LHCN-M2 (cell line): ENCODE measurements around the gene CBFA2T3. TPM values are rescaled to one million over a fixed set of nuclear protein-coding genes. Genes with fewer than 3 reads are reported as not detected.

Source experiments
- DNase-seq: peaks from one replicate; pipeline ENCODE4 v3.0.0-alpha.2; 2012; ENCODE audit warnings: low read depth
- total RNA-seq: library from RNA; depleted of rRNA; stranded (reverse); fragments of >200 nt; gene quantifications from 2 replicates; pipeline ENCODE4 v1.2.3, GENCODE V29; 2014

The CBFA2T3 gene
- total RNA-seq, 1 experiment from 2014 or later: not detected

DNA sequence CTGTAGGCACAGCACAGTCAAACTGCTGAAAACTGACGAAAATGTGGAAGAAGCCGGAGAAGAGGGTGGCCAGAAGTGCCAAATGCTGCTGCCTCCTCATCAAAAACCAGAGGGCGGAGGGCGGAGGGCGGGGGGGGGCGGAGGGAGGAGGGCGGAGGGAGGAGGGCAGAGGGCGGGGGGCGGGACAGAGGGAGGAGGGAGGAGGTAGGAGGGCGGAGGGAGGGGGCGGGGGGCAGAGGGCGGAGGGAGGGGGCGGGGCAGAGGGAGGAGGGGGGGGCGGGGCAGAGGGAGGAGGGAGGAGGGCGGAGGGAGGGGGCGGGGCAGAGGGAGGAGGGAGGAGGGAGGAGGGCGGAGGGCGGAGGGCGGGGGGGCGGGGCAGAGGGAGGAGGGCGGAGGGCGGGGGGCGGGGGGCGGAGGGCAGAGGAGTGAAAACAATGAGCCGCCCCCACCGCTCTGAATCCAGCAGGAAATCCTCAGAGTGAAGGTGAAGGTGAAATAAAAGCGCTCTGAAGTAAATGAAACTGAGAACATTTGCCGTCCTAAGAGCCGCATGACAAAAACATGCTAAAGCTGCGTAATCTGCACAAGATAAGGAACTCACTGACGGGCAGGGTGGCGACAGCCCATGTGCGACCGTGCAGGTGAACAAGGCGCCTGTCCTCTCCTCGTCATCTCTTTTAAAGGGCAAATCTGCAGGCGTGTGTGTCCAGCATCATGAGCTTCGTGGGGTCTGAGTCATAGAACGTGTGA lies 22.6 kb upstream of the CBFA2T3 start:
- no peak for DNase-seq

DNA sequence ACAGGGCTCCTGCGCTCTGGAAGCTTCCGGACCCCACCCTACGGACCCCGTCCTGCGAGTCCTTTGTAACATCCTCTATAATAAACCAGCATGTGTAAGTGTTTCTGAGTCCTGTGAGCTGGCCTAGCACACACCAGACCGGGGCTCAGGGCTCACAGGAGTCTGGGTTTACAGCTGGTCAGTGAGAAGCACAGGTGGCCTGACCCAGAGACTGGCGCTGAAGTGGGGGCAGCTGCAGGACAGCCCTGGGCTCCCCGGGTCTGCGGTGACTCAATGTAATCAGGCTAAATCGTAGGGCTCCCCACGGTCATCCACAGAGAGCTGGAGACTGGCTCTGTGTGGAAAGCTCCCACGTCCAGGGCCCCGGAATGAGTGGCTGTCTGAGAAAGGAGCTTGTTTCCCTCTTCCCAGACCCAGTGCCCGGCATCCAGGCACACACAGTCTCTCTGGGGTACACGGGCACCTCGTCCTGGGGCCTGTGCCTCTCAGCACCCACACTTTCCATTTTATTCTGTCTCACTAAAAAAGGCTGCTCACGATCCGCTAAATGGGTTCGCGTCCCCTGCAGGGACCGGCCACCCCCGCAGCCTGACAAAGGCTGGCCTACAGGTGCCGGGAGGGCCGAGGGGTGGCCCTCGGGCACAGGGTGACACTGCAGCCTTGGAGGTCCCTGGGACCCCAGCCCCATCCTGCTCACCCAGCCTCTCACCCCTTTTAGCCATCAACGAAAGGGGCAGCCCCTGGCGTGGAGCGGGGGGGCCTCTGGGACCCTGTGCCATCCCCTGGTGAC lies 18.9 kb upstream of the CBFA2T3 start:
- no peak for DNase-seq

DNA sequence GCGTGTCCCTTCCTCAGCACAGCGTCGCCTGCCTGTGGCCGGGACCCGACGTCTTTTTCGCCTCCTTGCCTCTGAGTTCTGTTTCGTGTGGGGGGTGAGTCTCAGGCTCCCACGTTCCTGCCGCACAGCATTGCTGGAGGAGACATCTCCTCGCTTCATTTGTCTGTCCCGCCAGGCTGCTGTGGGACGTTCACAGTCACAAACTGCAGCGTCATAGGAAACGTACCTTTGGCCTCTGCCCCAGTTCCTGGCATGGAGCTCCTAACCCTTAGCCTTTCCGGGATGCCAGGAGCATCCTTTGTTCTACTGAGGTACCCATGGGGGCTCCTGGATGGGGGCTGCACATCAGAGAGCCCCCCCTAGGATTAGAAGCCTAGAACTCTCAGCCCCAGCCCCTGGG lies 18.2 kb upstream of the CBFA2T3 start:
- DNase-seq: no peak

DNA sequence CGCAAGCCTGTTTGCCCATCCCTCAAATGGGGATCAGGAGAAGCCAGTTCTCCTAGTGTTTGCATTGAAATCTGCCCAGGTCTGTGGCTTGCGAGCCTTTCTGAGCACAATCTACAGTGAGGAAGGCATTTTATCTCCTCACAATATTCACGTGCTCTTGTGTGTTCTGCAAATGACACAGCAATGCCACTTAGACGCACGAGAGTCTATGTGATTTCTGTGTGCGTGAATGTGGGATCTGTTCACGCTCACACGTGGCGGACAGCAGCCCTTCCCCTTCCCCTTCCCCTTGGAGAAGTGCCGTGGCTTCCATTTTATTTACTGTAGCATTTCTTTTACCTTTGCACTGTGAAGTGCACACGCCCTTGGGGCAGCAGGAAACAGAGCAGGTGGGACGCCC lies 17.7 kb upstream of the CBFA2T3 start:
- DNase-seq: no peak

DNA sequence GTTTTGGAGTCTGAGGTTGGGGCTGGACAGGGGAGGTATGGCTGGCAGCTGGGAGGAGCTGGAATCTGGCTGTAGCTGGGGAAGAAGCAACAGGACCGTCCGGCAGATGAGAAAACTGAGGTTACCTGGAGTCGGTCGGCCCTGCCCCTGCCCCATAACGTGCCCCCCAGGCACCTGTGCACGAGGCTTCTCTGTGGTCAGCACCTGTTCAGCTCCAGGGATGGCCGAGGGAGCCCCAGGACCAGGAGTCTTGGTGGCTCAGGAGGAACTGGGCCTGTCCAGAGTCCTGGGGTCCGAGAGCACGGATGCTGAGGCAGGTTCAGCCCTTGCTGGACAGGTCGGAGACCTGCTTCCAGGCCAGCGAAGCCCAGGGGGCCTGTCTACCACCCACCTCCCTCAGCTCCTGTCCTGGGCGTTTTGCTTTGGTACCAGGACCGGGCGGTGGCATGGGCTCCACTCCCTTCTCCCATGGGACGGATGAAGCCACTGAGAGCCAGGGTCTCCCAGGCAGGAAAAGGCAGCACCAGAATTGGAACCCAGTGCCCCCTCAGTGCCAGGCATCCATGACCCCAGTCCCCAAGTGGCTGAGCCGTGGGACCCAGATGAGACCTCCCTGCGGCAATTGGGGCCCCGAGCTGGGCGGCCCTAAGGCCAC lies 17.1 kb upstream of the CBFA2T3 start:
- no peak for DNase-seq

DNA sequence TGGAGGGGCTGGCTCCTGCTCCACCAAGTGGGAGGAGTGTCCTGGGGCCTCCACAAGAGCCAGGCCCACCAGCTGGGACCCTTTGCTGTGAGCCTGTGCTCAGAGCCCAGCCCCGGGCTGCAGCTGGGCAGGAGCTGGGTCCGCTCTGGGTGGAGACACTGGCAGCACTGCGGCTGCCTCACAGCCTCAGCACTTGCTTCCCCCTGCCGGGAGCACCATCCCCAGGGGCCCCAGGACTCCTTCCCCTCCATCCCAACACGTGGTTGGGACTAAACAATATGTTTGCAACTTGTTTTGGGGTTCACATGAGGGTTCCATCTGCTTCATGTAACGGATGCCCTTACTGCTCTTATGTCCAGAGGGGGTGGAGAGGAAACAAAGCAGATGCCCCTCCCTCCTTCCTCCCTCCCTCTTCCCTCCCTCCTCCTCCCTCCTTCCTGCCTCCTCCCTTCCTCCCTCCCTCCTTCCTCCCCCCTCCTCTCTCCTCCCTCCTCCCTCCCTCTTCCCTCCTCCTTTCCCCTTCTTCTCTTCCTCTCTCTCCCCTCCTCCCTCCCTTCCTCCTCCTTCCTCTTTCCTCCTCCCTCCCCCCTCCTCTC lies 16.3 kb upstream of the CBFA2T3 start:
- no peak for DNase-seq

DNA sequence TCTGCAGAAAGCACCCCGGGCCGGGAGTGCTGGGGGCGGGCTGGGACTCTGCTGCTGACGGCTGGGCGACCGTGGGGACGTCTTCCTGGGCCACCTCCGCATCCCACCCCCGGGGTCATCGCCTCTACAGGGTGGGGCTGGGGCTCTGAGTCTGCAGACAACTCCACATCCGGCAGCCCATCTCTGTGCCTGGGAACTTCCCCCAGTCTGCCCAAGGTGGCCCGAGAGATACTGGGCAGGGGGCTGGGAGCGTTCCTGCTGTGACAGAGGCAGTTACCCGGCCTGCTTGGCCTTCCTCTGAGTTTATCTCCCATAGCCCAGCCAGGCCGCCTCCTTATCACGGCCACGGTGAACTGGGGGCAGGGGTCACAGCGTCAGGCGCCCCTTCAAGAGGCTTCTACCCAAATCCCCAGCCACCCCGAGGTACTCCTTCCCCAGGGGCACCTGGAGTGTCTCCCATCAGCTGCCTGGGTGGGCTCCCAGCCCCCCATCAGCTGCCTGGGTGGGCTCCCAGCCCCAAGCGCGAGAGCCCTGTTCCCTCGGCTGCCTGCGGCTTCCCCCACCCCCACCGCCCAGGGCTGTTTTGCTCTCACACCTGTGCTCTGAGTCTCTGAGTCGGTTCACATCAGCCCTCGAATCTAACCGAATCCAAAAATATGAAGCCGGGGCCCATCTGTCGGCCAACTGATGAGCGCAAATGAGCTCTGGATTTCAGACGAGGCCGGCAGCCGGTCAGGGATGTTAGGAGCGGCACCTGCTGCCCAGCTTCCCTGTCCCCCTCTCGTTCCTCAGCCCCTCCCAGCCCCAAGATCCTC lies 15.6 kb upstream of the CBFA2T3 start:
- no peak for DNase-seq

DNA sequence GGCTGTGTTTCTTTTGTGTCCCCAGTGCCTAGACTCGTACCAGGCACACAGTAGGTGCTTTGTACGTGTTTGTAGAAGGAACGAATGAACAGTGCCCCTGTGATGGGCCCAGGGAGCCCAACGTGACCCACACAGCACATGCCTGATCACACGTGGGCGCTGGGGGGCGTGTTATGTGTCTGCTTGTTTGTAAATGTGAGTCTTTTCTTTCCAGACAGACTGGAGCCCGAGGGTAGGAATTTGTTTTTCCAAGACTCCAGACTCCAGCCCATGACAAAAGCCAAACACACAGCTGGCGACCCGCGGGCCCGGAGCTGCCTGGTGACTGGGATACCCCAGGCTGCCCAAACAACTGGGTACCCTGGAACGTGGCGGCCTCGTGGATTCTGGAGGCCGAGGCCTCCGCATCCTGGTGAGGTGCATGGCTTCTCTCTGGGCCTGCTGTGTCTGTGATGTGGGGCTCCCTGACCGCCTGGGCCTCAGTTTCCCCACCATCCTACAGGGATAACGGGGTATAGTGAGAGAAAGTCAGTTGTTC lies 14.9 kb upstream of the CBFA2T3 start:
- no peak for DNase-seq

DNA sequence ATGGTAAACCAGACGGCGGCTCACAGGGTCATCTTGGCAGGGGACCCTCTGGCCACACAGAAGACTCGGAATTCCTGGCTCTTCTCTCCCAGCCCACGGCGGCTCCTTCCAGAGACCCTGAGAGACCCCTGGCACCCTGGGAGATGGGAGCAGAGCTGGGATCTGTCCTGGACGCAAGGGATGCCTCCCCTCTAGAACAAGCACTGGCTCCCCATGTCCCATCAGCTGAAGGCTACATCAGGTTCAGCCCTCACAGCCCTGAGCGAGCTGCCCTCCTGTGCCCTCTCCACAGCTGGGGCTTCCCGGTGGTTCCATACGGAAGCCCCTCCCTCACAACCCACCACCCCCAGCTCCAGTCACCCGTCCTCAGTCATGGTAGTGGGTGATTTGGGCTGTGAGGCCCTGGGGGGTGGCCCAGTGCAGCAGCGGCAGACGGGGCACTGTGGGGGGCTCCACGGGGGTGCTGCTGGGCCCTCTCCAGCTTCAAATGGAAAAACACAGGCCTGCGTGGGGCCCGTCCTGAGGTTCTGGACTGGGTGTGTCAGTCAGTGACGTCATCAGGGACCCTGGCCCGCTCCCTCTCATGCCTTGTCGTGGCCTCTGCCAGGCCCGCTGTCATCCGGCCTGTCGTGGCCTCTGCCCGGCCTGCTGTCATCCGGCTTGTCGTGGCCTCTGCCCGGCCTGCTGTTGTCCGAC lies 13.0 kb upstream of the CBFA2T3 start:
- no peak for DNase-seq

DNA sequence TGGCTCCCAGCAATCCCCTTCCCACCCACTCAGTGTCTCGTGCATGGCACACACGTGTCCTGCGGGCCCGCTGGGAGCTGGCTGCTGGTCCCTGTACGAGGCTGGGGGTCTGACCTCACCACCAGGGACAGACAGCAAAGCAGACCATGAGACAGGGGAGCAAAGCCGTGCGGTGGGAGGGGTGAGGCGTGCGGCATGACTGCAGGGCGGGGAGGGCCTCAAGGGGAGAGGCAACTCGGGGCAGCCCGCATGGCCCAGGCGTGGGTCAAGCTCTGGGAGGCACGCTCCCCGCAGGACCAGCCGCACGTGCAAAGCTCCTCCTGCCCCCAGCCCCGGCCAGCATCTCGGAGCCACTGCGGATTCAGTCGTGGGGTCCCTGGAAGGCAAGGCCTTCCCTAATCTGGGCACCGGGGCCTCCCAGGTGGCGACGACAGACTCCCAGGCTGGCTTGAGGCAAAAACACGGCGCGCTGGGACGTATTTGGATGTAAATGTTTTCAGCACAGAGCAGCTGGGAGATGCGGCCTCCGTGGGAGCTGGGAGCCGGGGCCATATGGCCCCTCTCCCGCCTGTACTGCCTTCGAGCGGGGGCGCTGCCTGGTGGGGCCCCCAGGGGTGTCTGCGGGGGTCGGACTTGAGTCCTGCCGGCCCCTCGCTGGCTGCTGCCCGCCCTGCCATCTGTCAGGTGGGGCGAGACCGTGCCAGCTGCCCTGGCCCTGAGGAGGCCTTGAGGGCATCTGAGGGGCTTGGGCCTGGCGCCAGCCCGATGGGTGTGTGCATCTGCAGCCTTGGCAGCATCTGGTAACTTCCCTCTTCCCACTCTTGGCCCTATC lies 12.2 kb upstream of the CBFA2T3 start:
- DNase-seq: no peak

DNA sequence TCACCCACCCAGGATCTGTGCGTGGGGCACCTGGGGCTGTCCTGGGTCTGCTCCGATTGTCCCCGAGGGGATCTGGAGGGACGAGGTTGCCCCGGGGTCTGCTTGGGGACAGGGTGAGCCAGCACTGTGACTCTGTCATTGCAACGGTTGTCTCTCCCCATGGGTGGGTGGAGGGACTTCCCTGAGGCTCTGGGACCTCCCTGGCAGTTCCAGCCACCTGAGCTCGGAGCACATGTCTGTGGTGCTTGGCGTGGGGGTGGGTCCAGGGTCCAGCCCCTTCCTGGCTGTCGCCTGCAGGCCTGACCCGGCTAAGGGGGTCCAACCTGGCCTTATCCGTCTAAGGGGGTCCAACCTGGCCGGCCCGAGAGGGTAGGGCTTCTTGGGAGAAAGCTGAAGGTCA lies 8.5 kb upstream of the CBFA2T3 start:
- no peak for DNase-seq

DNA sequence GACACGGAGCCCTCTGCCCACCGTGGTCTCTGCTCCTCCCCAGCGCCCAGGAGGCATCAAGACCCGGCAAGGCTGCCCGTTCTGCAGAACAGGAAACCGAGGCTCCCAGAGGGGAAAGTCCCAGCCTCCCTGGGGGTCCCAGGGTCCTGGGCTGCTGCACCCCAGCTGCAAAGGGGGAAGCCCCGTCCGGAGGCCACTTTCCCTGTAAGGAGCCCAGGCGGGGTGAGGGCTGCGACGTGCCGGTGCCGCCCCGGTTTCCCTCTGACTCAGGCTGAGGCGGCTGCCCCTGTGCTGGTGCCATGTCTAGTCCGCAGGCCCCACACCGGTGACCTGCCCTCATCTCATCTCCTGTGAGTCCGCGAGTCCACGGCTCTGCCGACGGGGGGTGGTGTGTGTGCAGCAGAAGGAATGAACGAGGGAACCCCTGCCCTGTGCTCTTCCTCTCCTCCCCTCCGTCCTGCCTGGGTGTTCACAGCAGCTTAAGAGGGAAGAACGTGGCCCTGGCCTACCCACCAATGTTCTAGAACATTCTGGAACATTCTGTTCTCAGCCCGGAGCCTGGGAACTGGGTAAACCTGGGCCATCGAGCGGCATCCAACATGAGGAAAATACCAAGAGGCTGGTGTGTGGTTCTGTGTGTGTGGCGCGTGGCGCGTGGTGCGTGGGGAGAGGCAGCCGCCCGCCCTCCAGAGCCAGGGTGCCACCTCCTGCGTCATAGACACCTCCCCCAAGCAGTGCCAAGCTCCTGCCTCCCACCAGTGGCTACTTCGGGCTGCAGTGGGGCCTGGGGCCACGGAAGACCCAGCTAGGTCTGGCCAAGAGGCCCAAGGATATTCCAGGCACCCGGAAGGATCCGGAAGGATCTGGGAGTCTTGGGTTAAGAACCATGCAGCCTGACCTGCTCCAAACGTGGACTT lies 7.0 kb upstream of the CBFA2T3 start:
- no peak for DNase-seq

DNA sequence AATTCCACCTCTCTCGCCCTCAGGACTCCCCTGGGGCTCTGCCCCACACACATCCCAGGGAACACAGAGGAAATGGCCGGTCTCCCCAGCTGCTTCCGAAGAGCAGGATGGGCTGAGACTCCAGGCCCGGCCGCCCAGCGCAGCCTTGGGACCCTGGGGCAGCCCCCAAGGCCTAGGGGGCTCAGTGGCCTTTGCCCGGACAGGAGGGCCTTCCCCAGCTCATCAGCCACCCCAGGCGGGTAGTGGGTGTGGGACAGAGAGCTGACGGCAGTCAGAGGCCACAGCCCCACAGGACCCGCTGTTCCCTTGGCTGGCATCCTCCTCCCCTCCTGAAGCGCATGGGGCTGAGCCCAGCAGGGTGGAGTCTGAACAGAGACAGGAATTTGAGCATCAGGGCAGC lies 6.2 kb upstream of the CBFA2T3 start:
- no peak for DNase-seq

DNA sequence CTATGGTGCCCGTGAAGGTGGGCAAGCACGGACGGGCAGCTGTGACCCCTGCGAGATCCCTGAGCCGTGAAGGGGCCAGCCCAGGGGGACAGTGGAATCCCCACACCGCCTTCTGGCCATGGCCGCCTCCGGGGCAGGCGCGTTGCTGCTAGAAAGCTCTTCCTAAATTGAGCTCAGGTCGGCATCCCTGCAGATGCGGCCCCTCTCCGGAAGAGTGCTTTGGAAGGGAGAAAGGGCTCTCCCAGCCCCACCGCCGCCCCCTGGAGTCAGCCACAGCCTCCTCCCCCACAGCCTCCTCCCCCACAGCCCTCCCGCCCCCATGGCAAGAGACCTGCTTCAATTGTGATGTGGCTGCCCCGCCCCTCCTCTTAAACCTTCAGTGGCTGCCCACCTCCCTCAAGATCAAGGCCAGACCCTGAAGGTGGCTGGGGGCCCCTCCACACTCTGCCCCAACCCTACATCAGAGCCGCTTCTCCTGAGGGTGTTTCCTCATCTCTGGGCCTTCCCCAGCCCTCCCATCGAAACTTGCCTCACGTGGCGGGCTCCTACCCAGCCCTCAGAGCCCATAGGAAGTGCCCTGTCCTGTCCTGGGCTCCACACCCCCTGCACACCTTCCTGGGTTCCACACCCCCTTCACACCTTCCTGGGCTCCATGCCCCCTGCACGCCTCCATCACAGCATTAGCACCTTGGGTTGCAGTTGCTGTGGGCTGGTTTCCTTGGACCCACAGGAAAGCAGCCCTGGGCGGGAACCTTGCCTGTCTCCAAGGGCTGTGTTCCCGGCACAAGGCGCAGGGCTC lies 5.5 kb upstream of the CBFA2T3 start:
- DNase-seq: no peak

DNA sequence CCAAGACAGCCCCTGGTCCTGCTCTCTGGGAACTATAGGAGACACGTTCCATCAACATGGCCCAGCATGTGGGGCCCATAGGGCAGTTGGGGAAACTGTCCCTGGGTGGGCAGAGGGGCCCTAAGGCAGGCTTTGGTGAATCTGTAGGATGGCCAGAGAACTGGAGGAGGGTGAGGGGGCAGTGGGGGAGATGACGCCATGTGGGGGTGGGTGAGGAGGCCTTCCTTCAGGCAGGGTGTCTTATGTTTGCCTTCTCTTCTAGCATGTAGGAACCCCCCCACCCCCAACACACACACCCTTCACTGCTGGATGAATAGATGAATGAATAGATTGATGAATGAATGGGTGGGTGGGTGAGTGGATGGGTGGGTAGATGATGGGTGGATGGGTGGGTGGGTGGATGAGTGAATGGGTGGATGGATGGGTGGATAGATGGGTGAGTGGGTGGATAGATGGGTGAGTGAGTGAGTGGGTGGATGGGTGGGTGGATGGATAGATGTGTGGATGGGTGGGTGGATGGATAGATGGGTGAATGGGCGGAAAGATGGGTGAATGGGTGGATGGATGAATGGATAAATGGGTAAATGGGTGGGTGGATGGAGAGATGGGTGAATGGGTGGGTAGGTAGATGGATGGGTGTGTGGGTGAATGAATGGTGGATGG lies 2.5 kb upstream of the CBFA2T3 start:
- no peak for DNase-seq

DNA sequence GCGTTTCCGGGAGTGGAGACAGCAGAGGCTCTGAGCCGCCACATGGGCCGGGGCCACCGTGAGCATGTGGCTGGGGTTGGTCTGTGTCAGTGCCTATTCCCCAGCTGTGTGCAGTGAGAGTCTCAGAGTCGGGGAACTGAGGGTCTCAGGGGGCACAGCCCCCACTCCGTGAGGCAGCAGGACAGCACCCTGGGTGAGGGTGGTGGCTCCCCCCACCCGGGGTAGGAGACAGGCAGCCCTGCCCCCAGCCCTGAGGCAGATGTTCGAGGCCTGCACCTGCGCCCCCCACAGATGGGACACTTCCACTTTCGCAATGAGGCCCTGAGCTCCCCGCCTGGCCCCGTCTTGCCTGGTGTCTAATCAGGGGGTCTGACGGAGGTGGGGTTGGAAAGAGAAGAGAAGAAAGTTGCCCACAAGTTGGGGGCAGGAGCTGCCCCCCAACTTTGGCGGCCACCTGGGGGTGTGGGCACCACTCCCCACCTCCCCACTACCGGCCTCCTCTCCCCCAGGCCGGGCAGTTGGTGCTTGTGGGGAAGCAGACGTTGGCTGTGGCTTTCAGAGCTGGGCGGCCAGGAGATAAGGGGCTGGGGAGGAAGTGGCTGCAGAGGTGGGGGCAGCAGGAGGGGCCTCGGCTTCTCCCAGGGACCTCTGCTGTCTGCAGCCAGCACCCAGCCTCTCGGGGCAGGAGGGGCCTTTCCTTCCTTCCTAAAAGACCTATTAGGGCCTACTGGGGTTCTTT lies 1.8 kb upstream of the CBFA2T3 start:
- DNase-seq: no peak
